HFF-Myc (cell line): ENCODE results near the gene SLC5A6.

Source experiments
- DNase-seq: peaks from one replicate; pipeline ENCODE4 v3.0.0-alpha.2; 2011; ENCODE audit warnings: low read depth; ENCODE audit errors: extremely low read depth
- H3K4me3 ChIP-seq: replicated peaks from 2 replicates; pipeline ENCODE4 v1.5.1; 2011; ENCODE audit warnings: low read depth, mild to moderate bottlenecking, control low read depth, low read length
- CTCF ChIP-seq: IDR thresholded peaks from 2 replicates; pipeline ENCODE4 v1.5.1; 2012; ENCODE audit warnings: mild to moderate bottlenecking, low read depth, low read length, control low read depth; ENCODE audit errors: missing control alignments

Gene SLC5A6

GRCh38 chr2:27251766-27252165 lies 39.7 kb upstream of the SLC5A6 start:
- no peak for DNase-seq
- TF ChIP-seq CTCF: no peak
- no peak overlapping the region for H3K4me3 ChIP-seq

- no peak for TF ChIP-seq CTCF
- no peak for DNase-seq
- H3K4me3 ChIP-seq: no peak overlapping the region
These were observed 38.7 kb upstream of the SLC5A6 start for GRCh38 chr2:27250652-27251379.

GRCh38 chr2:27249891-27250651 lies 38.0 kb upstream of the SLC5A6 start:
- DNase-seq: no peak
- TF ChIP-seq CTCF: peak; percentile 81
- no peak overlapping the region for H3K4me3 ChIP-seq

- TF ChIP-seq CTCF: no peak
- H3K4me3 ChIP-seq: no peak overlapping the region
- DNase-seq: no peak
These were observed 37.3 kb upstream of the SLC5A6 start for GRCh38 chr2:27249159-27249890.

DNA sequence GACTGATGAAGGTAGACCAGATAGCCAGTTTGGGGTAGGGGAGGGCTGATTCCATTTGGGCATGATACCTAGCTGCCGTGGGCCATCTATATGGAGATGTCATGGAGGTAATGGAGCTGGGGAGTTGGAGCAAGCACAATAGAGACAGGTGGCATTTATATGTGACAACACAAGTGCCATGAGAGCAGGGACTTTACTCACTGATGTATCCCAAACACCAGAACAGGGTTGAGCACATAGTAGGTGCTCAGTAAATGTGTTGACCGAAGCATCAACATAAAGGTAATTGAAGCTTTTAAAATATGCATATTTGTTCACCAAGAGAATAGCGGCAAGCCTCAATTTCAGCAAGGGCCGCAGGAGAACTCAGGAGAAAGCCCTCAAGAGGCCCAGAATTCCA lies 35.8 kb upstream of the SLC5A6 start:
- DNase-seq: no peak
- no peak overlapping the region for H3K4me3 ChIP-seq
- TF ChIP-seq CTCF: no peak

- TF ChIP-seq CTCF: no peak
- H3K4me3 ChIP-seq: no peak overlapping the region
- DNase-seq: no peak
These were observed 33.6 kb upstream of the SLC5A6 start for GRCh38 chr2:27245626-27246025.
